Neural progenitor cell (in vitro differentiated cells): ENCODE measurements around the gene REEP1. TPM values are rescaled to one million over a fixed set of nuclear protein-coding genes. Genes with fewer than 3 reads are reported as not detected.
"Not testable (repeated sequence)": the region's sequence is repeated elsewhere in the genome, so short reads cannot be mapped to it uniquely, and the experiment has no call there.

Source experiments
- DNase-seq: peaks from one replicate; pipeline ENCODE4 v3.0.0-alpha.2; 2016; ENCODE audit warnings: low spot score
- H2AFZ ChIP-seq: fragments of 200-600 bp; sonication (generic); replicated peaks from 2 replicates; pipeline ENCODE4 v1.6.1; 2016; ENCODE audit warnings: antibody characterized with exemption
- H3F3A ChIP-seq: fragments of 200-600 bp; sonication (generic); 2 replicates; pipeline ENCODE4 v1.6.1; 2016; ENCODE audit warnings: antibody characterized with exemption, low read depth
- H3K27ac ChIP-seq: fragments of 200-600 bp; sonication (generic); 2 replicates; pipeline ENCODE4 v1.5.1; 2016; ENCODE audit warnings: mild to moderate bottlenecking
- H3K27me3 ChIP-seq: fragments of 200-600 bp; sonication (generic); 2 replicates; pipeline ENCODE4 v1.6.1; 2016; ENCODE audit warnings: mild to moderate bottlenecking, moderate library complexity
- H3K36me3 ChIP-seq: fragments of 200-600 bp; sonication (generic); 2 replicates; pipeline ENCODE4 v1.5.1; 2016
- H3K4me1 ChIP-seq: fragments of 200-600 bp; sonication (generic); 2 replicates; pipeline ENCODE4 v1.6.1; 2016; ENCODE audit warnings: mixed run types
- H3K4me2 ChIP-seq: fragments of 200-600 bp; sonication (generic); 2 replicates; pipeline ENCODE4 v1.6.1; 2016
- H3K4me3 ChIP-seq: fragments of 200-600 bp; sonication (generic); 2 replicates; pipeline ENCODE4 v1.5.1; 2016
- H3K79me2 ChIP-seq: fragments of 200-600 bp; sonication (generic); 2 replicates; pipeline ENCODE4 v1.6.1; 2016; ENCODE audit warnings: low read depth
- H3K9ac ChIP-seq: fragments of 200-600 bp; sonication (generic); 2 replicates; pipeline ENCODE4 v1.6.1; 2016
- H3K9me3 ChIP-seq: fragments of 200-600 bp; sonication (generic); 2 replicates; pipeline ENCODE4 v1.5.1; 2016; ENCODE audit warnings: low read depth
- H4K20me1 ChIP-seq: fragments of 200-600 bp; sonication (generic); 2 replicates; pipeline ENCODE4 v1.6.1; 2016; ENCODE audit warnings: low read depth
- H3K27ac Mint-ChIP-seq: 3 replicates; pipeline ENCODE4 v1.8.0; 2021; ENCODE audit warnings: mixed read lengths
- H3K27me3 Mint-ChIP-seq: 2 replicates; pipeline ENCODE4 v1.8.0; 2022; ENCODE audit warnings: low read depth, mild to moderate bottlenecking, inconsistent platforms, moderate library complexity, mixed read lengths; ENCODE audit not compliant: insufficient read depth
- H3K36me3 Mint-ChIP-seq: 3 replicates; pipeline ENCODE4 v1.8.0; 2021; ENCODE audit warnings: mixed read lengths
- H3K4me1 Mint-ChIP-seq: 3 replicates; pipeline ENCODE4 v1.8.0; 2021; ENCODE audit warnings: mixed read lengths
- H3K4me3 Mint-ChIP-seq: 3 replicates; pipeline ENCODE4 v1.8.0; 2021; ENCODE audit warnings: mild to moderate bottlenecking, moderate library complexity, mixed read lengths
- H3K9me3 Mint-ChIP-seq: 3 replicates; pipeline ENCODE4 v1.8.0; 2020; ENCODE audit warnings: mixed read lengths
- CTCF ChIP-seq: fragments of 200-600 bp; sonication (generic); IDR thresholded peaks from 2 replicates; pipeline ENCODE4 v1.5.1; 2017; ENCODE audit warnings: antibody characterized with exemption, mild to moderate bottlenecking
- EZH2 ChIP-seq: fragments of 200-600 bp; sonication (generic); IDR thresholded peaks from 2 replicates; pipeline ENCODE4 v1.6.1; 2017; ENCODE audit warnings: antibody characterized with exemption, mild to moderate bottlenecking, moderate library complexity
- EZH2phosphoT487 ChIP-seq: fragments of 200-600 bp; sonication (generic); IDR thresholded peaks from 2 replicates; pipeline ENCODE4 v1.6.1; 2017; ENCODE audit warnings: antibody characterized with exemption
- total RNA-seq: library from RNA; depleted of rRNA; stranded (reverse); fragments of >200 nt; gene quantifications from 2 replicates; pipeline ENCODE4 v1.2.3, GENCODE V29; 2015; ENCODE audit warnings: low replicate concordance

REEP1 gene
- total RNA-seq, 1 donor from 2014 or later, result 0.88 TPM

GRCh38 chr2:86201671-86202335 is 135.6 kb downstream of the REEP1 start:
- H3K4me3 Mint-ChIP-seq, result peak overlapping the region; percentile 1
- Histone ChIP-seq H3K27ac (no peak overlapping the region), H2AFZ (no peak overlapping the region), H3K4me3 (no peak overlapping the region), H3K9me3 (no peaks in the 10 kb centered on the region), H3K36me3 (no peaks in the 10 kb centered on the region), H3K27me3 (no peaks in the 10 kb centered on the region), H3F3A (peaks cover 22% of the 10 kb centered on the region), H3K4me1 (peaks cover 20% of the 10 kb centered on the region), H3K4me2 (peak overlapping the region; percentile 94), H3K79me2 (peaks cover 46% of the 10 kb centered on the region), H4K20me1 (no peaks in the 10 kb centered on the region), H3K9ac (no peak overlapping the region)
- peaks cover 4% of the 10 kb centered on the region for H3K27me3 Mint-ChIP-seq
- DNase-seq, result no peak
- TF ChIP-seq EZH2 (no peak), CTCF (peak; percentile 25)
- no peaks in the 10 kb centered on the region for H3K9me3 Mint-ChIP-seq
- H3K4me1 Mint-ChIP-seq, result peaks cover 28% of the 10 kb centered on the region
- no peak overlapping the region for H3K27ac Mint-ChIP-seq
- peaks cover 3% of the 10 kb centered on the region for H3K36me3 Mint-ChIP-seq

GRCh38 chr2:86200564-86200963 is 136.9 kb downstream of the REEP1 start:
- H3K36me3 ChIP-seq, H3K27ac ChIP-seq, H3K9me3 Mint-ChIP-seq, H3K27me3 Mint-ChIP-seq, H3K27ac Mint-ChIP-seq, H3K27me3 ChIP-seq, H3K36me3 Mint-ChIP-seq, H4K20me1 ChIP-seq, H3K9me3 ChIP-seq, H2AFZ ChIP-seq, DNase-seq: not testable (repeated sequence)
- Histone ChIP-seq H3K9ac (peak overlapping the region; percentile 40), H3K4me2 (peak overlapping the region; percentile 94), H3F3A (peaks cover 28% of the 10 kb centered on the region), H3K79me2 (peaks cover 54% of the 10 kb centered on the region), H3K4me3 (peak overlapping the region; percentile 86), H3K4me1 (peaks cover 20% of the 10 kb centered on the region)
- peak overlapping the region; percentile 100 for H3K4me3 Mint-ChIP-seq
- peaks cover 36% of the 10 kb centered on the region for H3K4me1 Mint-ChIP-seq

DNA sequence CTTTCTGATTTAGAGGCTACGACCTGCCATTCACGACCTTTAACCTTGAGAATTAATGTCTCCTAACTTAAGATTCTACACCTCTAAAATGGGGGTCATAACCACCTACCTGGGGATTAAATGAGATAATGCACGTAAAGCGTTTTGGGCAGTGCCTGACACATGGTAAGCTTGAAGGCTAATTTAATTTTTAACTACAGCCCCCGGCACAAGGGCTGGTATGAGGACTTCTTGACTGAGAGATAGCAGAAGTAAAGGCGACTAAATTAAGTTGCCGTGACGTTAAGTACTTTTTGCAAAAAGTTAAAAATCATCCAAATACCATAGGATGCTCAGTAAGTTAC is 137.6 kb downstream of the REEP1 start:
- Mint-ChIP-seq H3K27me3 (peaks cover 7% of the 10 kb centered on the region), H3K9me3 (no peaks in the 10 kb centered on the region), H3K4me1 (peaks cover 38% of the 10 kb centered on the region), H3K4me3 (peak overlapping the region; percentile 100), H3K36me3 (no peaks in the 10 kb centered on the region), H3K27ac (peak overlapping the region; percentile 99)
- DNase-seq, result no peak
- Histone ChIP-seq H4K20me1 (no peaks in the 10 kb centered on the region), H3K4me2 (peak overlapping the region; percentile 94), H3F3A (peaks cover 35% of the 10 kb centered on the region), H3K36me3 (no peaks in the 10 kb centered on the region), H2AFZ (peak overlapping the region; percentile 84), H3K27ac (no peak overlapping the region), H3K79me2 (peaks cover 54% of the 10 kb centered on the region), H3K9ac (peak overlapping the region; percentile 40), H3K27me3 (no peaks in the 10 kb centered on the region), H3K9me3 (no peaks in the 10 kb centered on the region), H3K4me3 (peak overlapping the region; percentile 86), H3K4me1 (peaks cover 20% of the 10 kb centered on the region)
- TF ChIP-seq EZH2phosphoT487 (no peak), EZH2 (no peak), CTCF (no peak)

GRCh38 chr2:86195808-86196387 is 141.5 kb downstream of the REEP1 start:
- Mint-ChIP-seq H3K4me3 (peak overlapping the region; percentile 93), H3K9me3 (no peaks in the 10 kb centered on the region), H3K36me3 (peaks cover 4% of the 10 kb centered on the region), H3K27me3 (peaks cover 4% of the 10 kb centered on the region), H3K27ac (peak overlapping the region; percentile 29), H3K4me1 (peaks cover 42% of the 10 kb centered on the region)
- Histone ChIP-seq H3K4me2 (peak overlapping the region; percentile 80), H3K36me3 (no peaks in the 10 kb centered on the region), H3K79me2 (peaks cover 64% of the 10 kb centered on the region), H2AFZ (peak overlapping the region; percentile 96), H3K4me1 (peaks cover 13% of the 10 kb centered on the region), H3K9ac (no peak overlapping the region), H3K4me3 (peak overlapping the region; percentile 86), H3K27ac (peak overlapping the region; percentile 93), H3K9me3 (no peaks in the 10 kb centered on the region), H3K27me3 (no peaks in the 10 kb centered on the region), H3F3A (peaks cover 31% of the 10 kb centered on the region), H4K20me1 (peaks cover 24% of the 10 kb centered on the region)
- no peak for DNase-seq
- TF ChIP-seq EZH2phosphoT487 (no peak), CTCF (no peak), EZH2 (no peak)
